SU-DHL-6 (cell line): ENCODE data around the gene TMEM129.

Experiments
- EZH2phosphoT487 ChIP-seq: fragments of 200-600 bp; sonication (generic), shearing (Covaris generic); conservative IDR thresholded peaks from 2 replicates; pipeline ENCODE4 v1.6.1; 2018; ENCODE audit warnings: mild to moderate bottlenecking, antibody characterized with exemption, low read length, moderate library complexity, mixed read lengths
- TF ChIP-seq, protein P1 (sequence below): fragments of 200-600 bp; sonication (generic); IDR thresholded peaks from one replicate; pipeline ENCODE4 v1.5.1; 2017; ENCODE audit warnings: antibody characterized with exemption, mild to moderate bottlenecking, low read length, moderate library complexity; ENCODE audit not compliant: insufficient read depth, poor library complexity, severe bottlenecking

DNA sequence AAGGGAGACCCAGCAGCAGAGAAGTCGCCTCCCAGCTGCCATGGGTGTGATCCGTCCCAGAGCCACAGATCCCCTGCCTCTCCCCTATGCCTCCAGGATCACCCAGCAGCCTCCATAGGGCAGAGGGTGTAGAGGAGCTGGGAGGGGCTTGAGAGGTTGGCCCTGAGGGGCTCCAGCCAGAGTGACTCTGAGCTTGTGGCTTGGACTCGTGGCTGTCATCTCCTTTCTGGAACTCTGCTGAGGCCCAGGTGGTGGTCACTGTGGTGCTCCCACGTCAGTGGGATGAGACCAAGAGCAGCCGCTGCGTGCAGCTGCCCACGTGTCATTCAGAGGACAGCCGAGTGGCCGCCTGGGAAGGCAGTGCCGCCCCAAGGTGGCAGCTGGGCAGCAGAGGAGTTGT is 4.4 kb upstream of the TMEM129 start:
- TF ChIP-seq, protein P1, sequence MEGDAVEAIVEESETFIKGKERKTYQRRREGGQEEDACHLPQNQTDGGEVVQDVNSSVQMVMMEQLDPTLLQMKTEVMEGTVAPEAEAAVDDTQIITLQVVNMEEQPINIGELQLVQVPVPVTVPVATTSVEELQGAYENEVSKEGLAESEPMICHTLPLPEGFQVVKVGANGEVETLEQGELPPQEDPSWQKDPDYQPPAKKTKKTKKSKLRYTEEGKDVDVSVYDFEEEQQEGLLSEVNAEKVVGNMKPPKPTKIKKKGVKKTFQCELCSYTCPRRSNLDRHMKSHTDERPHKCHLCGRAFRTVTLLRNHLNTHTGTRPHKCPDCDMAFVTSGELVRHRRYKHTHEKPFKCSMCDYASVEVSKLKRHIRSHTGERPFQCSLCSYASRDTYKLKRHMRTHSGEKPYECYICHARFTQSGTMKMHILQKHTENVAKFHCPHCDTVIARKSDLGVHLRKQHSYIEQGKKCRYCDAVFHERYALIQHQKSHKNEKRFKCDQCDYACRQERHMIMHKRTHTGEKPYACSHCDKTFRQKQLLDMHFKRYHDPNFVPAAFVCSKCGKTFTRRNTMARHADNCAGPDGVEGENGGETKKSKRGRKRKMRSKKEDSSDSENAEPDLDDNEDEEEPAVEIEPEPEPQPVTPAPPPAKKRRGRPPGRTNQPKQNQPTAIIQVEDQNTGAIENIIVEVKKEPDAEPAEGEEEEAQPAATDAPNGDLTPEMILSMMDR: no peak
- no peak for TF ChIP-seq EZH2phosphoT487
